Prostate gland (tissue), 2 donors: ENCODE results near the gene CTR9.

Experiments
- POLR2A ChIP-seq: fragments of 450-650 bp; IDR thresholded peaks from one replicate; pipeline ENCODE4 v1.6.1; 2016; ENCODE audit warnings: antibody characterized with exemption, mild to moderate bottlenecking
- TF ChIP-seq, protein P1 (sequence below), 4 experiments: fragments of 200-600 bp in 2 of 4; fragments of 450-650 bp in 2 of 4; sonication (generic) in 2 of 4; IDR thresholded peaks; 1 replicate in 3 of 4; 2 replicates in 1 of 4; pipeline ENCODE4 v1.5.1; 2016 to 2019; ENCODE audit warnings: antibody characterized with exemption in 4 of 4, mild to moderate bottlenecking in 2 of 4, moderate library complexity in 2 of 4

DNA sequence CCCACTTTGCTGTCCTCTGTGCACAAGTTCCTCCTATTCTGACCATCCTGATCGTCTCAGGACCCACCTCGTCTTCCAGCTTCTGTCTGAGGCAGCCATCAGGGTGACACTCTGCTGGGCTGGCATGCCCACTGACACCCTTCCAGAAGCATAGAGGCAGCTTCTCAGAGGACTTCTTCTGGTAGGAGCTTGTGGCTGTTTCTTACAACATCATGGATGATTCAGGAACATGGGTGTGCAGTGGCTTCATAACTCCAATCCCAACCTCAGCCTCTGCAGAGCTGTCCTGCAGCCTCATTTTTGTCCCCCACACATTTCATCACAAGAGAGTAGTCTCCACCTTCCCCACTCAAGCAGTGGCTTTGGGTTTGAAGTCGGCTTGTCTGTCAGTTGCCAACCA is 20.9 kb upstream of the CTR9 start:
- no peak for TF ChIP-seq POLR2A
- TF ChIP-seq, protein P1, sequence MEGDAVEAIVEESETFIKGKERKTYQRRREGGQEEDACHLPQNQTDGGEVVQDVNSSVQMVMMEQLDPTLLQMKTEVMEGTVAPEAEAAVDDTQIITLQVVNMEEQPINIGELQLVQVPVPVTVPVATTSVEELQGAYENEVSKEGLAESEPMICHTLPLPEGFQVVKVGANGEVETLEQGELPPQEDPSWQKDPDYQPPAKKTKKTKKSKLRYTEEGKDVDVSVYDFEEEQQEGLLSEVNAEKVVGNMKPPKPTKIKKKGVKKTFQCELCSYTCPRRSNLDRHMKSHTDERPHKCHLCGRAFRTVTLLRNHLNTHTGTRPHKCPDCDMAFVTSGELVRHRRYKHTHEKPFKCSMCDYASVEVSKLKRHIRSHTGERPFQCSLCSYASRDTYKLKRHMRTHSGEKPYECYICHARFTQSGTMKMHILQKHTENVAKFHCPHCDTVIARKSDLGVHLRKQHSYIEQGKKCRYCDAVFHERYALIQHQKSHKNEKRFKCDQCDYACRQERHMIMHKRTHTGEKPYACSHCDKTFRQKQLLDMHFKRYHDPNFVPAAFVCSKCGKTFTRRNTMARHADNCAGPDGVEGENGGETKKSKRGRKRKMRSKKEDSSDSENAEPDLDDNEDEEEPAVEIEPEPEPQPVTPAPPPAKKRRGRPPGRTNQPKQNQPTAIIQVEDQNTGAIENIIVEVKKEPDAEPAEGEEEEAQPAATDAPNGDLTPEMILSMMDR (IDR thresholded peaks at IDR 0.05): no peak
